A673 (cell line): Measurements from ENCODE around the gene EGR4.

Experiments used
- CTCF ChIP-seq: fragments of 300-800, 200-600 bp; sonication (generic); conservative IDR thresholded peaks from 2 replicates; pipeline ENCODE4 v1.5.1; 2017; ENCODE audit warnings: low read depth, mild to moderate bottlenecking, antibody characterized with exemption, low read length, moderate library complexity, mixed read lengths
- EZH2 ChIP-seq: fragments of 200-600 bp; sonication (generic); IDR thresholded peaks from 2 replicates; pipeline ENCODE4 v1.6.1; 2017; ENCODE audit warnings: borderline replicate concordance, low read depth, mild to moderate bottlenecking, mixed read lengths, antibody characterized with exemption, low read length; ENCODE audit not compliant: poor library complexity, severe bottlenecking

- TF ChIP-seq CTCF (no peak), EZH2 (no peak)
These were observed 45.9 kb upstream of the EGR4 start for GRCh38 chr2:73339201-73339600.
